ENCODE measurements around the gene HDHD3.
"Not testable (repeated sequence)": the region's sequence is repeated elsewhere in the genome, so short reads cannot be mapped to it uniquely, and the experiment has no call there.

DNA sequence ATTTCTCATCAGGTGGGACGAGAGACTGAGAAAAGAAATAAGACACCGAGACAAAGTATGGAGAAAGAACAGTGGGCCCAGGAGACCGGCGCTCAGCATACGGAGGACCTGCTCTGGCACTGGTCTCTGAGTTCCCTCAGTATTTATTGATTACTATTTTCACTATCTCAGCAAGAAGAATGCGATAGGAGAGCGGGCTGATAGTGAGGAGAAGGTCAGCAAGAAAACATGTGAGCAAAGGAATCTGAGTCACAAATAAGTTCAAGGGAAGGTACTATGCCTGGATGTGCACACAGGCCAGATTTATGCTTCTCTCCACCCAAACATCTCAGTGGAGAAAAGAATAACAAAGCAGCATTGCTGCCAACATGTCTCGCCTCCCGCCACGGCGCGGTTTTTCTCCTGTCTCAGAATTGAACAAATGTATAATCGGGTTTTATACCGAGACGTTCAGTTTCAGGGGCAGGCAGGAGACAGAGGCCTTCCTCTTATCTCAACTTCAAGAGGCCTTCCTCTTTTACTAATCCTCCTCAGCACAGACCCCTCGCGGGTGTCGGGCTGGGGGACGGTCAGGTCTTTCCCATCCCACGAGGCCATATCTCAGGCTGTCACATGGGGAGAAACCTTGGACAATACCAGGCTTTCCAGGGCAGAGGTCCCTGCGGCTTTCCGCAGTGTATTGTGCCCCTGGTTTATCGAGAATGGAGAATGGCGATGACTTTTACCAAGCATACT lies 2.5 kb upstream of the HDHD3 start:
- TF ChIP-seq, protein P1, sequence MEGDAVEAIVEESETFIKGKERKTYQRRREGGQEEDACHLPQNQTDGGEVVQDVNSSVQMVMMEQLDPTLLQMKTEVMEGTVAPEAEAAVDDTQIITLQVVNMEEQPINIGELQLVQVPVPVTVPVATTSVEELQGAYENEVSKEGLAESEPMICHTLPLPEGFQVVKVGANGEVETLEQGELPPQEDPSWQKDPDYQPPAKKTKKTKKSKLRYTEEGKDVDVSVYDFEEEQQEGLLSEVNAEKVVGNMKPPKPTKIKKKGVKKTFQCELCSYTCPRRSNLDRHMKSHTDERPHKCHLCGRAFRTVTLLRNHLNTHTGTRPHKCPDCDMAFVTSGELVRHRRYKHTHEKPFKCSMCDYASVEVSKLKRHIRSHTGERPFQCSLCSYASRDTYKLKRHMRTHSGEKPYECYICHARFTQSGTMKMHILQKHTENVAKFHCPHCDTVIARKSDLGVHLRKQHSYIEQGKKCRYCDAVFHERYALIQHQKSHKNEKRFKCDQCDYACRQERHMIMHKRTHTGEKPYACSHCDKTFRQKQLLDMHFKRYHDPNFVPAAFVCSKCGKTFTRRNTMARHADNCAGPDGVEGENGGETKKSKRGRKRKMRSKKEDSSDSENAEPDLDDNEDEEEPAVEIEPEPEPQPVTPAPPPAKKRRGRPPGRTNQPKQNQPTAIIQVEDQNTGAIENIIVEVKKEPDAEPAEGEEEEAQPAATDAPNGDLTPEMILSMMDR (IDR thresholded peaks at IDR 0.05), result not testable (repeated sequence)
- not testable (repeated sequence) for TF ChIP-seq EZH2, EZH2phosphoT487 (IDR thresholded peaks at IDR 0.05)
